Retinal pigment epithelial cell (primary cell): ENCODE measurements around the gene TUBA4A.

Experiments used
- DNase-seq: peaks from one replicate; pipeline ENCODE4 v3.0.0-alpha.2; 2010; ENCODE audit warnings: low read depth
- H3K4me3 ChIP-seq: 2 replicates; pipeline ENCODE4 v1.5.1; 2011; ENCODE audit warnings: mild to moderate bottlenecking, low read length, control low read depth, moderate library complexity
- TF ChIP-seq, protein P1 (sequence below): conservative IDR thresholded peaks from 2 replicates; pipeline ENCODE4 v1.5.1; 2011; ENCODE audit warnings: low read depth, low read length, control low read depth, inconsistent platforms

Gene TUBA4A

GRCh38 chr2:219273937-219274336 is 20.2 kb upstream of the TUBA4A start:
- TF ChIP-seq, protein P1, sequence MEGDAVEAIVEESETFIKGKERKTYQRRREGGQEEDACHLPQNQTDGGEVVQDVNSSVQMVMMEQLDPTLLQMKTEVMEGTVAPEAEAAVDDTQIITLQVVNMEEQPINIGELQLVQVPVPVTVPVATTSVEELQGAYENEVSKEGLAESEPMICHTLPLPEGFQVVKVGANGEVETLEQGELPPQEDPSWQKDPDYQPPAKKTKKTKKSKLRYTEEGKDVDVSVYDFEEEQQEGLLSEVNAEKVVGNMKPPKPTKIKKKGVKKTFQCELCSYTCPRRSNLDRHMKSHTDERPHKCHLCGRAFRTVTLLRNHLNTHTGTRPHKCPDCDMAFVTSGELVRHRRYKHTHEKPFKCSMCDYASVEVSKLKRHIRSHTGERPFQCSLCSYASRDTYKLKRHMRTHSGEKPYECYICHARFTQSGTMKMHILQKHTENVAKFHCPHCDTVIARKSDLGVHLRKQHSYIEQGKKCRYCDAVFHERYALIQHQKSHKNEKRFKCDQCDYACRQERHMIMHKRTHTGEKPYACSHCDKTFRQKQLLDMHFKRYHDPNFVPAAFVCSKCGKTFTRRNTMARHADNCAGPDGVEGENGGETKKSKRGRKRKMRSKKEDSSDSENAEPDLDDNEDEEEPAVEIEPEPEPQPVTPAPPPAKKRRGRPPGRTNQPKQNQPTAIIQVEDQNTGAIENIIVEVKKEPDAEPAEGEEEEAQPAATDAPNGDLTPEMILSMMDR, result no peak
- no peak overlapping the region for H3K4me3 ChIP-seq
- no peak for DNase-seq

DNA sequence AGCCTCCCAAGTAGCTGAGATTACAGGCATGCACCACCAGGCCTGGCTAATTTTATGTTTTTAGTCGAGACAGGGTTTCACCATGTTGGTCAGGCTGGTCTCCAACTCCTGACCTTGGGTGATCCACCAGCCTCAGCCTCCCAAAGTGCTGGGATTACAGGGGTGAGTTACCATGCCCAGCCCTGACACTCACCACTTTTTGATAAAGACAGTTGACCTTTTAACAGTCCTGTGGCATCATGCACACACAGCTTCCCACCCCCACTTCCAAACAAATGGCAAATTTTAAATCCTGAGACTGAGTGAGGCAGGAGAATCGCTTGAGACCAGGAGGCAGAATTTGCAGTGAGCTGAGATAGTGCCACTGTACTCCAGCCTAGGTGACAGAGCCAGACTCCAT is 19.3 kb upstream of the TUBA4A start:
- TF ChIP-seq, protein P1, result no peak
- DNase-seq, result no peak
- H3K4me3 ChIP-seq, result no peak overlapping the region

DNA sequence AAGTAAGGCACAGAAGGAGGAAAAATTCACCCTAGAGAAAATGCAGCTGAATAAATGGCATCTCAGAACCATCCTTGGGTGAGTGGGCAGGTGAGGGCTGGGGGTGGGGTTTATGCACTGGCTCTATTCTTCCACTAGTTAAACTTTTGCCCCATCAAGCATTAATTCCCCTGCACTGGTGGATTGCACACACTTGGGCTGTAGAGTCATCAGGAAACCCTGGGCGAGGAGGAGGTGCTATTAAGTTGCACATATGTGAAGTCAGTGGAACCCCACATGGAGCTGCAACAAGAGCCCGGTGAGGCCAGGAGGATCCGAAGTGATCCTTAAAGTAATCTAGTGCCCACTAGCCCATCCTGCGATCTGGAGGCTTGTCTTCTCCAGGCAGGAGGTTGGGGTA is 18.6 kb upstream of the TUBA4A start:
- no peak for DNase-seq
- no peak overlapping the region for H3K4me3 ChIP-seq
- TF ChIP-seq, protein P1, result no peak

DNA sequence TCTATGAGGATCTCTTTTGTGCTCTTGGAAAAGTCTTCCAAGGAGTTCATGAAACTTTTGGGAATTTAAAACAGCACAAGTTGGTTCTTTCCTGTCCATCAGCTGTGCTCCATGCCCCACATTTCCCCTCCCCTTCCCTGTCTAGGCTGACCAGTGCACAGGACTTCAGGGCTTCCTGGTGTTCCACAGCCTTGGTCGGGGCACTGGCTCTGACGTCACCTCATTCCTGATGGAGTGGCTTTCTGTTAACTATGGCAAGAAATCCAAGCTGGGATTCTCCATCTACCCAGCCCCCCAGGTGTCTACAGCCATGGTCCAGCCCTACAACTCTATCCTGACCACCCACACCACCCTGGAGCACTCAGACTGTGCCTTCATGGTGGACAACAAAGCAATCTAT is 17.3 kb upstream of the TUBA4A start:
- no peak overlapping the region for H3K4me3 ChIP-seq
- no peak for DNase-seq
- TF ChIP-seq, protein P1, result no peak

GRCh38 chr2:219270055-219270372 is 16.3 kb upstream of the TUBA4A start:
- DNase-seq, result no peak
- H3K4me3 ChIP-seq, result no peak overlapping the region
- TF ChIP-seq, protein P1, result no peak

DNA sequence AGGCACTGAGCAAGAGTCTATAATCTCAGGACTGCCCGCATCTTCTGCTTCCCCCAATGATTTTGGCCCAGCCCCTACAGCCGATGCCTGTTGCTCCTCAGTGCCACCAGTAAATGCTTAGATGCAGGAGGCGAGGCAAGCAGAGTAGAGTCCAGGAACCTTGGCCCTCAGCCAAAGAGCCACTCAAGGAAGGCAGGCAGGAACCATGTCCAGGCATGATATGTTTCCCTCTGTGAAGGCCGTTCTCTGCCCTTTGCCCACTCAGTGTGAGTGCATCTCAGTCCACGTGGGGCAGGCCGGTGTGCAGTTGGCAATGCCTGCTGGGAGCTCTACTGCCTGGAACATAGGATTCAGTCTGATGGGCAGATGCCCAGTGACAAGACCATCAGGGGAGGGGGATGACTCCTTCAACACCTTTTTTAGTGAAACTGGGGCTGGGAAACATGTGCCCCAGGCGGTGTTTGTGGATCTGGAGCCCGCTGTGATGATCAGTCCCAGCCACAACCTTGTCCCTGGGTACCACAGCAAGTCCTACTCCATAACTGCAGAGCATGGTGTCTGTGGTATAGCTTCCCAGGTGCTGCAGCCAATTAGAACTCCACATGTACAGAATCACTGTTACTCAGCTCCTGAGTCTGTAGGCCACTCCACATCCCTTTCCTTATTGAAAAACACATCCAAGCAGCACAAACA is 15.8 kb upstream of the TUBA4A start:
- TF ChIP-seq, protein P1, result no peak
- DNase-seq, result no peak
- no peak overlapping the region for H3K4me3 ChIP-seq

- no peak for DNase-seq
- H3K4me3 ChIP-seq, result no peak overlapping the region
- TF ChIP-seq, protein P1, result no peak
These were observed 14.6 kb upstream of the TUBA4A start for GRCh38 chr2:219268294-219268693.
